Measurements from ENCODE around the gene CHAT. TPM values are rescaled to one million over a fixed set of nuclear protein-coding genes. Genes with fewer than 3 reads are reported as not detected.

Gene CHAT
- total RNA-seq, 2 donors from 2014 or later, result 0.26 TPM; not detected in 1

DNA sequence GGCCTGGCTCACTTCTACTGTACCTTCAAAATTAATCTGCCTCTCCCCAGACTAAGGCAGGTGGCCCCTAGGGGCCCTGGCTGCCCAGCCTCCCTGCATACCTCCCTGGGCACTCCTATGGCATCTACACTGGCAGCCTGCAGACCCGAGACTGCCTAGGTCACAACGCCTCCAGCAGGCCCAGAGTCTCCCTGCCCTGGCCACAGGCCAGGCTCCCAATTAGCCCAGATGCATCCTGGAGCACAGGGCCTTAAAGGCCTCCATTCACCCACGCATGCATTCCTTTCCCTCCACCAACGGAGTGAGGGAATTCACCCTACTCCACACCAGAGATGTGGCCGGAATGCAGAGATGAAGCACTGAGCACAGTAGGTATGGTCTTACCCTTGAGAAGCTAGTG, 1.9 kb downstream of the CHAT start:
- TF ChIP-seq POLR2A (IDR thresholded peaks at IDR 0.05), result no peak
- TF ChIP-seq, protein P1, sequence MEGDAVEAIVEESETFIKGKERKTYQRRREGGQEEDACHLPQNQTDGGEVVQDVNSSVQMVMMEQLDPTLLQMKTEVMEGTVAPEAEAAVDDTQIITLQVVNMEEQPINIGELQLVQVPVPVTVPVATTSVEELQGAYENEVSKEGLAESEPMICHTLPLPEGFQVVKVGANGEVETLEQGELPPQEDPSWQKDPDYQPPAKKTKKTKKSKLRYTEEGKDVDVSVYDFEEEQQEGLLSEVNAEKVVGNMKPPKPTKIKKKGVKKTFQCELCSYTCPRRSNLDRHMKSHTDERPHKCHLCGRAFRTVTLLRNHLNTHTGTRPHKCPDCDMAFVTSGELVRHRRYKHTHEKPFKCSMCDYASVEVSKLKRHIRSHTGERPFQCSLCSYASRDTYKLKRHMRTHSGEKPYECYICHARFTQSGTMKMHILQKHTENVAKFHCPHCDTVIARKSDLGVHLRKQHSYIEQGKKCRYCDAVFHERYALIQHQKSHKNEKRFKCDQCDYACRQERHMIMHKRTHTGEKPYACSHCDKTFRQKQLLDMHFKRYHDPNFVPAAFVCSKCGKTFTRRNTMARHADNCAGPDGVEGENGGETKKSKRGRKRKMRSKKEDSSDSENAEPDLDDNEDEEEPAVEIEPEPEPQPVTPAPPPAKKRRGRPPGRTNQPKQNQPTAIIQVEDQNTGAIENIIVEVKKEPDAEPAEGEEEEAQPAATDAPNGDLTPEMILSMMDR (IDR thresholded peaks at IDR 0.05), result no peak
- Histone ChIP-seq H3K27ac (no peak overlapping the region), H3K36me3 (replicated peaks in 1 of 2; ENCODE audit: insufficient read depth in 1 of 2, low read depth in 2 of 2) (no peaks in the 10 kb centered on the region), H3K4me1 (peaks cover 24% of the 10 kb centered on the region), H3K9me3 (no peaks in the 10 kb centered on the region), H3K4me3 (no peak overlapping the region), H3K27me3 (peaks cover 0 to 28% of the 10 kb centered on the region in 2 donors)
- 61 to 76% methylated on average over 4 to 5 of the region's 5 CpGs for WGBS, 2 donors
- DNase-seq (no peak), ATAC-seq (no peak)
- intact Hi-C loops (cut with DNase I), result no loop called here

DNA sequence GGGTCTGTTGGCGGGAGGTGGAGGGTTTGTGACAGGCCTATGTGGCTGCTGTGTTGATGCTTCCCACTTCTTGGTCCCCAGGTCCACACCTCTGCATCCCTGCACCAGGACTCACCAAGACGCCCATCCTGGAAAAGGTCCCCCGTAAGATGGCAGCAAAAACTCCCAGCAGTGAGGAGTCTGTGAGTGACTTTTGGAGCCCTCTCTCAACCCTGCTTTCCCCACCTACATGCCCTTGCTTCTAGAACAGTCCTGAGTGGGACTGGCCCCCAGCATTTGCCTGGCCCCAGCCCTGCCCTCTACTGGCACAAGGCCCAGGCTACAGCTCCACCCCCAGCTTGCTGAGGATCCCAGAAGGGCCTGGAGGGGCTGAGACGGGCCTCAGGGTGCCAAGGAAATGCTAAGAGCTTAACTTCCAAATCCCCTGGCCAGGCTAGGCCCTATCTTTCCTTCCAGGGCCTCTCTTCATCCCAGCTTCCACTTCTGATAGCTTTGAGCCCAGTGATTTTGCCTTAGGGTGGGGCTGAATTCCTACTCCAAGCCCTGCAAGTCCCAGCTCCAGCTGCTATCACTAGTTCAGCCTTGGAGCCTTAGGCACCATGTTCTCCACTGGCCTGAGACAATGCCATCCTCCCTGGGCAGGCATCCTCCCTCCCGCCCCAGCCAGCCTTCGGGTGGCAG, 2.7 kb downstream of the CHAT start:
- intact Hi-C loops (cut with DNase I), result no loop called here
- TF ChIP-seq, protein P1 (IDR thresholded peaks at IDR 0.05), result no peak
- no peak for TF ChIP-seq POLR2A (IDR thresholded peaks at IDR 0.05)
- H3K9me3 ChIP-seq, result no peaks in the 10 kb centered on the region
- peaks cover 16% of the 10 kb centered on the region for H3K4me1 ChIP-seq
- peaks cover 0 to 22% of the 10 kb centered on the region in 2 donors for H3K27me3 ChIP-seq
- no peaks in the 10 kb centered on the region for H3K36me3 ChIP-seq (replicated peaks in 1 of 2; ENCODE audit: insufficient read depth in 1 of 2, low read depth in 2 of 2)
- 67 to 73% methylated on average over 5 to 6 of the region's 6 CpGs for WGBS, 2 donors
- H3K27ac ChIP-seq, result no peak overlapping the region
- no peak overlapping the region for H3K4me3 ChIP-seq
- DNase-seq (no peak), ATAC-seq (no peak)

DNA sequence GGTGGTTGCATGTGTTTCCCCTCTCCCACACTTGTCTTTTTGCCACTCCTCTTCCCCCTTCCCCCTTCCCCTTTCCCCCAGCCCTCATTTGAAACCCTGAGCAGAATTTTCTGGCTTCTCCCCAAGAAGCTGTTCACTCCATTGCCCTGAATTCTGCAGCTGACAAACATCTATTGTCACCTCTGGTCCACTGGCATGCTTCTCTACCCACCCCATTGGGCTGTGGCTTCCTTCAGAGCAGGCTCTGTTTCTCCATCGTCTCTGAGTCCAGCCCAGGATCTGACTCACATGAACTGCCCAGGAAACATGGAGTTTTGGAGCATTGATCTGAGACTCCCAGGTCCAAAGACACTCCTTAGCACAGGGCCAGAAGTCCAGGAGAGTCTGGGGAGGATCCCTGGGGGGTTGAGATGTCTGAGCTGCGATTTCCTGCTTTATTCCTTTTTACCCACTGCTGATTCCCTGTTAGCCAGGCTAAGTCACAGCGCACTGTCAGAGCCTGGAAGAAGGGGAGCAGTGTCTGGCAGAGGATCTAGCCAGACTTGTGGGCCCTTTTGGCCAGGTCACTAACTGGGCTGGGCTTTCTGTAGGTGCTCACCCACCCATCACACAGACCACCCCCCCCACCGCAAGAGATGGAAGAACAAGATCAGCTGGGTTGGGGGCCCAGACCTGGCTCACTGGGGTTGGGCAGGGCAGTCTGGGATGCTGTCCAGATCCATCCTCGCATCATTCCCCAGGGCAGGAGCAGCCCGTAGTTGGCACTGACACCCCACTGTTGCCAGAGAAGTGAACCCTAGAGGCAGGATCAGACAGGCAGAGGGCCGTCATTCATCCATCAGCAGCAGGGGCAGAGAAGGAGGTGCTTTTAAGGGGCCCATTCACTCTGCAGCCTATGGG, 3.5 kb downstream of the CHAT start:
- Histone ChIP-seq H3K36me3 (replicated peaks in 1 of 2; ENCODE audit: insufficient read depth in 1 of 2, low read depth in 2 of 2) (no peaks in the 10 kb centered on the region), H3K27me3 (peaks cover 0 to 20% of the 10 kb centered on the region in 2 donors), H3K9me3 (no peaks in the 10 kb centered on the region), H3K4me1 (peaks cover 14% of the 10 kb centered on the region), H3K4me3 (no peak overlapping the region), H3K27ac (no peak overlapping the region)
- 47 to 65% methylated on average over 4 to 7 of the region's 7 CpGs for WGBS, 2 donors
- intact Hi-C loops (cut with DNase I), result no loop called here
- DNase-seq, result no peak
- no peak for TF ChIP-seq POLR2A (IDR thresholded peaks at IDR 0.05)
- TF ChIP-seq, protein P1 (IDR thresholded peaks at IDR 0.05), result no peak
- no peak for ATAC-seq

DNA sequence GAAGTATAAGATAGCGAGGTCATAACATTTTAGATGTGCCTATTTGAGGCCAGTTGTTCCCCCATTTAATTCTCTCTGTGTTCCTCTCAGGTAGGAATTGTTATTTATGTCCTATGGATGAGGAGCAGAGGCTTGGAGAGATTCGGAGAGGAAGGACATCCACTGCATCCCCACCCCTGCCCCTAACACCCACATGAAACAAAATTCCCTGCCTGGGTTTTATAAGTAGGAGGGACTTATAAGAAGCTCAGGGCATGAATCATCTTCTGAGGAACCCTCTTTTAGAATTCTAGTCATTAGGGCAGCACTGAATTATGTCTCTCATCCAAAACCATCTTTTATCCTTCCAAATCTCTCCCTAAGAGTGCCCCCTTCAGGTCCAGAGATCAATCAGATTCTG, 5.0 kb downstream of the CHAT start:
- H3K4me1 ChIP-seq, result peaks cover 7% of the 10 kb centered on the region
- H3K4me3 ChIP-seq, result no peak overlapping the region
- peaks cover 0 to 9% of the 10 kb centered on the region in 2 donors for H3K27me3 ChIP-seq
- no peak for DNase-seq
- no peaks in the 10 kb centered on the region for H3K9me3 ChIP-seq
- H3K36me3 ChIP-seq (replicated peaks in 1 of 2; ENCODE audit: insufficient read depth in 1 of 2, low read depth in 2 of 2), result no peaks in the 10 kb centered on the region
- WGBS, 2 donors, result 39 to 49% methylated on average over 2 of the region's 2 CpGs
- ATAC-seq, result no peak
- H3K27ac ChIP-seq, result no peak overlapping the region
- intact Hi-C loops (cut with DNase I), result no loop called here
- TF ChIP-seq POLR2A (IDR thresholded peaks at IDR 0.05), result no peak
- TF ChIP-seq, protein P1 (IDR thresholded peaks at IDR 0.05), result no peak

Measured in body of pancreas (tissue), 4 donors.